ENCODE data around the gene PITPNC1. TPM values are rescaled to one million over a fixed set of nuclear protein-coding genes. Genes with fewer than 3 reads are reported as not detected.

Gene PITPNC1
- polyA plus RNA-seq, 1 donor from 2014 or later = 18.8 TPM

GRCh38 chr17:67733449-67733848 lies 356.4 kb downstream of the PITPNC1 start:
- Histone ChIP-seq H3K27ac (ENCODE audit: low read length) (no peak overlapping the region), H3K4me2 (ENCODE audit: low read length) (no peak overlapping the region)
- TF ChIP-seq EZH2 (IDR thresholded peaks at IDR 0.05; ENCODE audit: borderline replicate concordance, insufficient read depth, low read length, poor library complexity, severe bottlenecking) (no peak), REST (IDR thresholded peaks at IDR 0.05; ENCODE audit: borderline replicate concordance) (no peak), SMC3 (conservative IDR thresholded peaks at IDR 0.05; ENCODE audit: poor library complexity) (no peak), TAF1 (IDR thresholded peaks at IDR 0.05; ENCODE audit: low read depth) (no peak), RAD21 (conservative IDR thresholded peaks at IDR 0.05) (no peak), CTCF (IDR thresholded peaks at IDR 0.05; ENCODE audit: poor library complexity, severe bottlenecking) (no peak), MXI1 (conservative IDR thresholded peaks at IDR 0.05; ENCODE audit: poor library complexity, severe bottlenecking) (no peak), EP300 (conservative IDR thresholded peaks at IDR 0.05; ENCODE audit: poor library complexity, severe bottlenecking) (no peak), POLR2AphosphoS5 (IDR thresholded peaks at IDR 0.05) (no peak)

GRCh38 chr17:67737145-67737544 lies 360.1 kb downstream of the PITPNC1 start:
- H3K9me2 ChIP-seq (ENCODE audit: insufficient read depth, low read length) = no peaks in the 10 kb centered on the region
- no peaks in the 10 kb centered on the region for H3F3A ChIP-seq (ENCODE audit: insufficient read depth, low read length, poor library complexity, severe bottlenecking)
- H3K9ac ChIP-seq (ENCODE audit: low read length) = no peak overlapping the region
- H4K20me1 ChIP-seq (ENCODE audit: insufficient read depth) = no peaks in the 10 kb centered on the region
- TF ChIP-seq EP300 (conservative IDR thresholded peaks at IDR 0.05; ENCODE audit: poor library complexity, severe bottlenecking) (no peak), POLR2AphosphoS5 (IDR thresholded peaks at IDR 0.05) (no peak), REST (IDR thresholded peaks at IDR 0.05; ENCODE audit: borderline replicate concordance) (no peak), CTCF (IDR thresholded peaks at IDR 0.05; ENCODE audit: poor library complexity, severe bottlenecking) (no peak), RAD21 (conservative IDR thresholded peaks at IDR 0.05) (no peak), SMC3 (conservative IDR thresholded peaks at IDR 0.05; ENCODE audit: poor library complexity) (no peak), TAF1 (IDR thresholded peaks at IDR 0.05; ENCODE audit: low read depth) (no peak), MXI1 (conservative IDR thresholded peaks at IDR 0.05; ENCODE audit: poor library complexity, severe bottlenecking) (no peak), EZH2 (IDR thresholded peaks at IDR 0.05; ENCODE audit: borderline replicate concordance, insufficient read depth, low read length, poor library complexity, severe bottlenecking) (no peak)
- H3K9me3 ChIP-seq (ENCODE audit: low read length) = no peaks in the 10 kb centered on the region
- H3K27me3 ChIP-seq (ENCODE audit: insufficient read depth, low read depth, low read length) = no peaks in the 10 kb centered on the region
- peaks cover 5% of the 10 kb centered on the region for H3K79me2 ChIP-seq (replicated peaks; ENCODE audit: insufficient read depth, low read length)
- peaks cover 4% of the 10 kb centered on the region for H3K36me3 ChIP-seq (ENCODE audit: insufficient read depth, low read length)
- H3K4me2 ChIP-seq (ENCODE audit: low read length) = no peak overlapping the region
- no peak overlapping the region for H2AFZ ChIP-seq (ENCODE audit: low read depth, low read length)
- H3K27ac ChIP-seq (ENCODE audit: low read length) = no peak overlapping the region
- no peak overlapping the region for H3K4me3 ChIP-seq (ENCODE audit: low read length)

More at GRCh38 chr17:67733449-67733848, 356.4 kb downstream of the PITPNC1 start:
- Histone ChIP-seq H3K9ac (ENCODE audit: low read length) (no peak overlapping the region), H2AFZ (ENCODE audit: low read depth, low read length) (no peak overlapping the region), H3K27me3 (ENCODE audit: insufficient read depth, low read depth, low read length) (no peaks in the 10 kb centered on the region), H3K4me3 (ENCODE audit: low read length) (no peak overlapping the region), H3K36me3 (ENCODE audit: insufficient read depth, low read length) (peaks cover 10% of the 10 kb centered on the region), H4K20me1 (ENCODE audit: insufficient read depth) (no peaks in the 10 kb centered on the region), H3K79me2 (replicated peaks; ENCODE audit: insufficient read depth, low read length) (peaks cover 5% of the 10 kb centered on the region), H3F3A (ENCODE audit: insufficient read depth, low read length, poor library complexity, severe bottlenecking) (no peaks in the 10 kb centered on the region), H3K9me2 (ENCODE audit: insufficient read depth, low read length) (no peaks in the 10 kb centered on the region), H3K9me3 (ENCODE audit: low read length) (no peaks in the 10 kb centered on the region)

Data from neural cell (in vitro differentiated cells).